GM12891 (cell line): ENCODE data around the gene TKT.

Experiments used
- POLR2A ChIP-seq: IDR thresholded peaks from 2 replicates; pipeline ENCODE4 v1.6.1; 2011; ENCODE audit warnings: low read depth, low read length, control low read depth
- POLR2AphosphoS5 ChIP-seq: IDR thresholded peaks from 2 replicates; pipeline ENCODE4 v1.6.1; 2011; ENCODE audit warnings: low read depth, low read length, control low read depth
- TAF1 ChIP-seq: IDR thresholded peaks from 2 replicates; pipeline ENCODE4 v1.6.1; 2011; ENCODE audit warnings: low read depth, low read length, control low read depth

- no peak for TF ChIP-seq POLR2AphosphoS5
- no peak for TF ChIP-seq TAF1
- TF ChIP-seq POLR2A: no peak
Measured at GRCh38 chr3:53202331-53203015, 53.3 kb downstream of the TKT start.
